CD14-positive monocyte (primary cell): Measurements from ENCODE around the gene SCN4B. TPM values are rescaled to one million over a fixed set of nuclear protein-coding genes. Genes with fewer than 3 reads are reported as not detected.
A peak's percentile ranks its signal among the peaks of the same experiment; 100 is the strongest.
"Not testable (repeated sequence)": the region's sequence is repeated elsewhere in the genome, so short reads cannot be mapped to it uniquely, and the experiment has no call there.

Experiments
- DNase-seq, 3 donors: peaks; one replicate each; pipeline ENCODE4 v3.0.0-alpha.2; 2011 to 2022
- H2AFZ ChIP-seq: 2 replicates; pipeline ENCODE4 v1.6.0; 2012; ENCODE audit warnings: mild to moderate bottlenecking, low read depth, low read length, inconsistent platforms; ENCODE audit not compliant: insufficient read depth, poor library complexity, severe bottlenecking
- H3K27ac ChIP-seq, 2 donors: 1 replicate in 1 of 2; 2 replicates in 1 of 2; pipeline ENCODE4 v1.5.1; 2012 to 2013; ENCODE audit warnings: low read length in 2 of 2, control low read depth in 1 of 2, inconsistent platforms in 1 of 2, low read depth in 1 of 2, mild to moderate bottlenecking in 1 of 2
- H3K27me3 ChIP-seq, 2 donors: one replicate each; pipeline versions ENCODE4 v1.6.0 to v1.6.1; 2011 to 2013; ENCODE audit warnings: low read length in 2 of 2; ENCODE audit not compliant: control insufficient read depth in 2 of 2, insufficient read depth in 2 of 2
- H3K36me3 ChIP-seq, 2 donors: replicated peaks in 1 of 2; 1 replicate in 1 of 2; 2 replicates in 1 of 2; pipeline versions ENCODE4 v1.5.1 to v1.6.1; 2012 to 2013; ENCODE audit warnings: low read length in 2 of 2, control low read depth in 1 of 2, inconsistent platforms in 1 of 2, mild to moderate bottlenecking in 1 of 2; ENCODE audit not compliant: insufficient read depth in 2 of 2, control insufficient read depth in 1 of 2
- H3K4me1 ChIP-seq, 2 donors: 1 replicate in 1 of 2; 2 replicates in 1 of 2; pipeline versions ENCODE4 v1.5.1 to v1.6.1; 2012 to 2013; ENCODE audit warnings: low read length in 2 of 2, control low read depth in 1 of 2, inconsistent platforms in 1 of 2, mild to moderate bottlenecking in 1 of 2, moderate library complexity in 1 of 2; ENCODE audit not compliant: insufficient read depth in 2 of 2, control insufficient read depth in 1 of 2
- H3K4me2 ChIP-seq: replicated peaks from 2 replicates; pipeline ENCODE3; 2012; ENCODE audit warnings: low read length, moderate library complexity, mild to moderate bottlenecking; ENCODE audit not compliant: poor library complexity, severe bottlenecking; ENCODE audit errors: extremely low read depth
- H3K4me3 ChIP-seq, 3 experiments: fragments of 200-600 bp in 1 of 3; sonication (generic) in 1 of 3; replicated peaks in 1 of 3; 1 replicate in 2 of 3; 2 replicates in 1 of 3; pipeline ENCODE4 v1.5.1; 2011 to 2013; ENCODE audit warnings: low read length in 3 of 3, mild to moderate bottlenecking in 3 of 3, control low read depth in 2 of 3, low read depth in 2 of 3, inconsistent platforms in 1 of 3, moderate library complexity in 1 of 3
- H3K79me2 ChIP-seq: 2 replicates; pipeline ENCODE4 v1.6.0; 2012; ENCODE audit warnings: mild to moderate bottlenecking, control low read depth, inconsistent platforms, low read length, moderate library complexity; ENCODE audit not compliant: insufficient read depth
- H3K9ac ChIP-seq: 2 replicates; pipeline ENCODE4 v1.6.0; 2017; ENCODE audit warnings: low read length, mild to moderate bottlenecking; ENCODE audit not compliant: insufficient read depth, poor library complexity, severe bottlenecking
- H3K9me3 ChIP-seq, 2 donors: replicated peaks in 1 of 2; 1 replicate in 1 of 2; 2 replicates in 1 of 2; pipeline versions ENCODE4 v1.5.1 to v1.6.1; 2012 to 2013; ENCODE audit warnings: low read length in 2 of 2, control low read depth in 1 of 2; ENCODE audit not compliant: control insufficient read depth in 1 of 2, insufficient read depth in 1 of 2
- H4K20me1 ChIP-seq: 2 replicates; pipeline ENCODE4 v1.6.0; 2012; ENCODE audit warnings: mild to moderate bottlenecking, low read length, control low read depth, moderate library complexity; ENCODE audit not compliant: insufficient read depth
- H3K27ac Mint-ChIP-seq, 7 donors: one replicate each; pipeline ENCODE4 v1.8.0; 2020; ENCODE audit warnings: mild to moderate bottlenecking in 7 of 7, mixed read lengths in 7 of 7, moderate library complexity in 6 of 7, inconsistent platforms in 2 of 7
- H3K27me3 Mint-ChIP-seq, 3 donors: one replicate each; pipeline ENCODE4 v1.8.0; 2021 to 2022; ENCODE audit warnings: low read depth in 3 of 3, mild to moderate bottlenecking in 3 of 3, mixed read lengths in 3 of 3, moderate library complexity in 3 of 3, inconsistent platforms in 1 of 3
- H3K36me3 Mint-ChIP-seq, 2 donors: one replicate each; pipeline ENCODE4 v1.8.0; 2020; ENCODE audit warnings: mixed read lengths in 2 of 2, inconsistent platforms in 1 of 2, mild to moderate bottlenecking in 1 of 2
- H3K4me1 Mint-ChIP-seq: one replicate; pipeline ENCODE4 v1.8.0; 2020; ENCODE audit warnings: mild to moderate bottlenecking, mixed read lengths
- H3K4me3 Mint-ChIP-seq, 2 donors: one replicate each; pipeline ENCODE4 v1.8.0; 2020; ENCODE audit warnings: mild to moderate bottlenecking in 2 of 2, mixed read lengths in 2 of 2, moderate library complexity in 1 of 2
- H3K9me3 Mint-ChIP-seq, 7 donors: one replicate each; pipeline ENCODE4 v1.8.0; 2020 to 2022; ENCODE audit warnings: mixed read lengths in 7 of 7, mild to moderate bottlenecking in 6 of 7, moderate library complexity in 6 of 7, inconsistent platforms in 2 of 7
- WGBS: methylation state at CpG from one replicate; pipeline ENCODE4 v1.1.5; 2013; ENCODE audit warnings: missing lambda C conversion rate; ENCODE audit not compliant: insufficient coverage; 5-methylcytosine and 5-hydroxymethylcytosine counted together
- intact Hi-C, 2 donors: fragments of 100-400 bp; cut with micrococcal nuclease; formaldehyde crosslinking; loops; one replicate each; pipeline versions ENCODE4 v1.15.0 to v1.15.1; 2023
- polyA plus RNA-seq, 3 donors: library from polyadenylated mRNA; depleted of rRNA in 1 of 3; unstranded in 2 of 3; stranded (reverse) in 1 of 3; fragments of 300-500 nt in 2 of 3; fragments of >200 nt in 1 of 3; fragmentation: Illumina TruSeq in 2 of 3; gene quantifications; 1 replicate in 2 of 3; 2 replicates in 1 of 3; pipeline ENCODE4 v1.2.3, GENCODE V29; 2012 to 2021
- TF ChIP-seq, protein P1 (sequence below): fragments of 200-600 bp; IDR thresholded peaks from one replicate; pipeline ENCODE4 v1.8.0; 2022; ENCODE audit warnings: antibody characterized with exemption, mild to moderate bottlenecking

SCN4B gene
- polyA plus RNA-seq, 3 donors = 0.76 TPM; not detected in 2

DNA sequence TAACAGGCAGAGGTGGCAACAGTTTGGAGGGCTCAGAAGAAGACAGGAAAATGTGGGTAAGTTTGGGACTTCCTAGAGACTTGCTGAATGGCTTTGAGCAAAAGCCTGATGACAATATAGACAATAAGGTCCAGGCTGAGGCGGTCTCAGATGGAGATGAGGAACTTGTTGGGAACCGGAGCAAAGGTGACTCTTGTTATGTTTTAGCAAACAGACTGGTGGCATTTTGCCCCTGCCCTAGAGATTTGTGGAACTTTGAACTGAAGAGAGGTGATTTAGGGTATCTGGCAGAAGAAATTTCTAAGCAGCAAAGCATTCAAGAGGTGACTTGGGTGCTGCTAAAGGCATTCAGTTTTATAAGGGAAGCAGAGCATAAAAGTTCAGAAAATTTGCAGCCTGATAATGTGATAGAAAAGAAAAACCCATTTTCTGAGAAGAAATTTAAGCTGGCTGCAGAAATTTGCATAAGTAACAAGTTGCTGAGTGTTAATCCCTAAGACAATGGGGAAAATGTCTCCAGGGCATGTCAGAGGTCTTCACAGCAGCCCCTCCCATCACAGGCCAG is 38.4 kb upstream of the SCN4B start:
- H3K79me2 ChIP-seq, H3K4me3 Mint-ChIP-seq, intact Hi-C loops, H3K27me3 Mint-ChIP-seq, DNase-seq, H3K4me2 ChIP-seq, H3K9ac ChIP-seq, H3K4me3 ChIP-seq, H3K27me3 ChIP-seq, H2AFZ ChIP-seq, H3K9me3 ChIP-seq, H3K27ac ChIP-seq: not testable (repeated sequence)
- Mint-ChIP-seq H3K9me3 (peaks cover 13 to 33% (median 19%) of the 10 kb centered on the region in 7 donors), H3K36me3 (peaks cover 36 to 46% of the 10 kb centered on the region in 2 donors), H3K27ac (peak overlapping the region in 1 of 7 donors; percentile 18), H3K4me1 (peaks cover 25% of the 10 kb centered on the region)
- H3K36me3 ChIP-seq = peaks cover 33 to 36% of the 10 kb centered on the region in 2 donors
- peaks cover 21 to 23% of the 10 kb centered on the region in 2 donors for H3K4me1 ChIP-seq
- peaks cover 23% of the 10 kb centered on the region for H4K20me1 ChIP-seq
- 100% methylated on average over 1 of the region's 2 CpGs for WGBS

DNA sequence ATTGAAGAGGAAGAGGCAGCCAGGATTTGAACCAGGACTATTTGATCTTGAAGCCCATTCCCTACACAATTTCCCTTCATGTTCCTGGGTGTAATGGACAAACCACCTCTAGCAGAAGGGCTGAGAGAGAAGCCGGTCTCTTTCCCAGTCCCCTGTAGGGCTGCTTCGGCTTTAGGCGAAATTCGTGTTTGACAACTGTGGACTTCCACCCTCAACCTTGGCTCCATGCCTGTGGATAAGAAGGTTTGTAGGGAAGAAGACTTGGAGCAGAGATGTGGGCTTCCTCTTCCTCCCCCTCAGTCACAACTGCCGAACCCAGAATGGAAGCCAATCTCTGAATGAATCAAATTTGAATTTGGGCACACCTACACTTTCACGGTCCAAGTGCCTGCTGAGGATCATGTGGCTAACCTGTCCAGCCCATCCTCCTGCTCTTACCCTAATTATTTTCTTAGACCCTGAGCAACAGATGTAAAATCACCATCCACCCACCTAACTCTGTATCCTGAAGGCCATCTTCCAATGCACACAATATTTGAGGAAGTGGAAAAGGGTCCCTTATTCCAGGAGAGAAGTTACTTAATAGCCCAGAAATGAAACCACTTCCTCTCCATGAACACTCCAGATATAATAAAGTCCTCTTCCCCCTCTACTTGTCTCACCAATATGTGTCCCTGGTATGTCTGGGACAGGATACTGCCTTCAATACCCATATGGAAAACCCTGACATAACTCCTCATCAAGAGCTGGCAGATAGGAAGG is 33.9 kb upstream of the SCN4B start:
- peak in 2 of 3 donors; percentile 66 to 71 for DNase-seq
- Mint-ChIP-seq H3K9me3 (peaks cover 0 to 10% (median 3%) of the 10 kb centered on the region in 7 donors), H3K27ac (peak overlapping the region; percentile 3 to 79 (median 61)), H3K4me1 (peaks cover 61% of the 10 kb centered on the region), H3K4me3 (peak overlapping the region in 1 of 2 donors; percentile 75), H3K27me3 (no peaks in the 10 kb centered on the region), H3K36me3 (peaks cover 0 to 2% of the 10 kb centered on the region in 2 donors)
- no peaks in the 10 kb centered on the region for H3K36me3 ChIP-seq
- H4K20me1 ChIP-seq = no peaks in the 10 kb centered on the region
- H3K27ac ChIP-seq = peak overlapping the region in 1 of 2 donors; percentile 24
- H3K4me3 ChIP-seq = peak overlapping the region in 1 of 3 experiments; percentile 55
- no peaks in the 10 kb centered on the region for H3K9me3 ChIP-seq
- peaks cover 58 to 62% of the 10 kb centered on the region in 2 donors for H3K4me1 ChIP-seq
- peak overlapping the region; percentile 53 for H3K4me2 ChIP-seq
- H2AFZ ChIP-seq = no peak overlapping the region
- no peaks in the 10 kb centered on the region for H3K27me3 ChIP-seq
- TF ChIP-seq, protein P1, sequence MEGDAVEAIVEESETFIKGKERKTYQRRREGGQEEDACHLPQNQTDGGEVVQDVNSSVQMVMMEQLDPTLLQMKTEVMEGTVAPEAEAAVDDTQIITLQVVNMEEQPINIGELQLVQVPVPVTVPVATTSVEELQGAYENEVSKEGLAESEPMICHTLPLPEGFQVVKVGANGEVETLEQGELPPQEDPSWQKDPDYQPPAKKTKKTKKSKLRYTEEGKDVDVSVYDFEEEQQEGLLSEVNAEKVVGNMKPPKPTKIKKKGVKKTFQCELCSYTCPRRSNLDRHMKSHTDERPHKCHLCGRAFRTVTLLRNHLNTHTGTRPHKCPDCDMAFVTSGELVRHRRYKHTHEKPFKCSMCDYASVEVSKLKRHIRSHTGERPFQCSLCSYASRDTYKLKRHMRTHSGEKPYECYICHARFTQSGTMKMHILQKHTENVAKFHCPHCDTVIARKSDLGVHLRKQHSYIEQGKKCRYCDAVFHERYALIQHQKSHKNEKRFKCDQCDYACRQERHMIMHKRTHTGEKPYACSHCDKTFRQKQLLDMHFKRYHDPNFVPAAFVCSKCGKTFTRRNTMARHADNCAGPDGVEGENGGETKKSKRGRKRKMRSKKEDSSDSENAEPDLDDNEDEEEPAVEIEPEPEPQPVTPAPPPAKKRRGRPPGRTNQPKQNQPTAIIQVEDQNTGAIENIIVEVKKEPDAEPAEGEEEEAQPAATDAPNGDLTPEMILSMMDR = no peak
- WGBS = 14% methylated on average over 1 of the region's 6 CpGs
- intact Hi-C loops = loop anchor here in 1 of 2 donors (5.0 kb wide), 1 partner anchor 39 kb away; no protein-coding TSS in a partner anchor
- H3K9ac ChIP-seq = no peak overlapping the region
- H3K79me2 ChIP-seq = no peaks in the 10 kb centered on the region
